GM06990 (cell line): ENCODE data around the gene AGAP9.
"Not testable (repeated sequence)": the region's sequence is repeated elsewhere in the genome, so short reads cannot be mapped to it uniquely, and the experiment has no call there.

Experiments
- DNase-seq: peaks from one replicate; pipeline ENCODE4 v3.0.0-alpha.2; 2011; ENCODE audit not compliant: insufficient read length; ENCODE audit errors: extremely low read depth
- H3K27me3 ChIP-seq: replicated peaks from 2 replicates; pipeline ENCODE4 v1.6.0; 2011; ENCODE audit warnings: low read length; ENCODE audit not compliant: control insufficient read depth, insufficient read depth
- H3K36me3 ChIP-seq: 2 replicates; pipeline ENCODE4 v1.5.1; 2011; ENCODE audit warnings: low read length; ENCODE audit not compliant: control insufficient read depth, insufficient read depth
- H3K4me3 ChIP-seq: replicated peaks from 2 replicates; pipeline ENCODE4 v1.5.1; 2011; ENCODE audit warnings: low read depth, mild to moderate bottlenecking, control low read depth, low read length
- TF ChIP-seq, protein P1 (sequence below): IDR thresholded peaks from 2 replicates; pipeline ENCODE4 v1.5.1; 2011; ENCODE audit warnings: low read length, control low read depth, mild to moderate bottlenecking, inconsistent platforms; ENCODE audit not compliant: insufficient read depth, poor library complexity, severe bottlenecking

Gene AGAP9

DNA sequence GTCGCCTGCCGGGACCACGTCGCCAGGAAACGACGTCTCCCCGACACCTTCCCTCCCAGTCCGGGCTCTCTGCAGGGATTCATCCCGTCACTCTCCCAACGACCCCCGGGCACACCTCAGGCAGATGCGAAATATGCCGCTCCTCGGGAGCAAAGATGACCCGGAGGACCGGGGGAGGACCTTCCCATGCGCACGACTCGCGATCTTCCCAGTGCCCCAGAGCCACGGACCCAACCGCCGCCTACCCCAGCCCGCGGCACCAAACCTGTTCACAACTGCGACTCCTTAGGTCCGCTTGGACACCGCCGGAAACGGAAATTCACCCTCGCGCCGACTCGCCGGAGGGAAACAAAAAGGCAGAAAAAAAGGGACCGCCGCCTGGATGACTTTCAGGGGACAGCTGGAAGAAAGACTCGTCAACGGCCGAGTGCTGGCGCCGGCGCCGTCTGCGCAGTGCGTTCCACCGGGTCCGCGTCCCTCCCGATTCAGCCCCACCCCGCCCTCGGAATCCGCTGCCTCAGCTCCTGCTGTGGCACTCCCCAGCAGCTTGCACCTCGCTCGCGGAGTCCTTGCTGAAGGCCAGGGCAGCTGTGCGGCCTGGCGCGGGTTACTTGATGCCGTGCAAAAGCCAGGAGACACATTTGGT lies 29.9 kb upstream of the AGAP9 start:
- H3K4me3 ChIP-seq: peak overlapping the region; percentile 80
- H3K36me3 ChIP-seq, H3K27me3 ChIP-seq: not testable (repeated sequence)
- DNase-seq: peak; percentile 82

DNA sequence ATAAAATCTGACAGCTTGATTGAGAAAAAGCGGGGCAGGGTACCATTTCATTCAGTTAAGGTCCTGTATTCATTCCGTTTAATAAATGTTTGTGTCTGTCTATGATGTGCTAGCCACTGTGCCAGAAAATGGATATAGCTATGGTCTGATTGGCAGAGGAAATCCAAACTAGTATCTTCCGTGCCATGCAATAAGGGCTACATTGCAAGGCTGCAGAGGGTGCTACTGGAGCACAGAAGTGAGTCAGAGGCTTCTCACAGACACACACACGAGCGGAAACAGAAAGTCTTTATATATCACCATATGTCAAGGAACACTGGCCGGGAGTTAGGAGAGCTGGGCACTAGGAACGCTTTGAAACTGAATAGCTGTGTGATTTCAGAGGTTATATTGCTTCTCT lies 29.3 kb upstream of the AGAP9 start:
- peak overlapping the region; percentile 80 for H3K4me3 ChIP-seq
- DNase-seq, H3K36me3 ChIP-seq, H3K27me3 ChIP-seq: not testable (repeated sequence)
- TF ChIP-seq, protein P1, sequence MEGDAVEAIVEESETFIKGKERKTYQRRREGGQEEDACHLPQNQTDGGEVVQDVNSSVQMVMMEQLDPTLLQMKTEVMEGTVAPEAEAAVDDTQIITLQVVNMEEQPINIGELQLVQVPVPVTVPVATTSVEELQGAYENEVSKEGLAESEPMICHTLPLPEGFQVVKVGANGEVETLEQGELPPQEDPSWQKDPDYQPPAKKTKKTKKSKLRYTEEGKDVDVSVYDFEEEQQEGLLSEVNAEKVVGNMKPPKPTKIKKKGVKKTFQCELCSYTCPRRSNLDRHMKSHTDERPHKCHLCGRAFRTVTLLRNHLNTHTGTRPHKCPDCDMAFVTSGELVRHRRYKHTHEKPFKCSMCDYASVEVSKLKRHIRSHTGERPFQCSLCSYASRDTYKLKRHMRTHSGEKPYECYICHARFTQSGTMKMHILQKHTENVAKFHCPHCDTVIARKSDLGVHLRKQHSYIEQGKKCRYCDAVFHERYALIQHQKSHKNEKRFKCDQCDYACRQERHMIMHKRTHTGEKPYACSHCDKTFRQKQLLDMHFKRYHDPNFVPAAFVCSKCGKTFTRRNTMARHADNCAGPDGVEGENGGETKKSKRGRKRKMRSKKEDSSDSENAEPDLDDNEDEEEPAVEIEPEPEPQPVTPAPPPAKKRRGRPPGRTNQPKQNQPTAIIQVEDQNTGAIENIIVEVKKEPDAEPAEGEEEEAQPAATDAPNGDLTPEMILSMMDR: peak; percentile 10

DNA sequence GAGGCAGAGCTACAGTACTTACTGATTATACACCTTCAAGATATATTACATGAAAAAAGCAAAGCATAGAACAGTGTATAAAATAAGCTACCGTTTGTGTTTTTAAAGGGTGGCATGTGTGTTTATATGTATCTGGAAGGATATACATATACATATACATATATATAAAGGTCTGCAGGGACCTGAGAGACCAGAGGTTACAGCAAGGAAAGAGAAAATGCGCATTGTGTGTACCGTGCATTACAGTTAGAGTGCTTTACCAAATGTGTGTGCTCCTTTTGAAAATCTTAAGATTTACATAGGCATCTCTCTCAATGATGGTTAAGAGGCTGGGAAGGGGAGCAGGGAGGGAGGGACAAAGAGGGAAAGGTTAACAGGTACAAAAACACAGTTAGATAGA lies 23.8 kb upstream of the AGAP9 start:
- not testable (repeated sequence) for H3K36me3 ChIP-seq, DNase-seq

DNA sequence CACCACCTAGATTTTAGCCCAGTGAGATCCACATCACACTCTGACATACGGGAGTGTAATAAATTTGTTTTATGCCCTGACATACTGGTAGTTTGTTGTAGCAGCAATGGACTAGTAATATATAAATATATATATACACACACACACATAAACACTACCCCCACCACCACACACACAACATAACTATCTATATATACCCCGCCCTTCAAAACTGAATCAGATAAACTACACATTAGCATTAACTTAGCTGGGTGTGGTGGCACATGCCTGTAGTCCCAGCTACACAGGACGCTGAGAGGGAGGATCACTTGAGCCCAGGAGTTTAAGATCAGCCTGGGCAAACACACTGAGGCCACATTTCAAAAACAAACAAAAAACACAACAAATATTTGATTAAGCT lies 13.0 kb upstream of the AGAP9 start:
- not testable (repeated sequence) for DNase-seq, H3K4me3 ChIP-seq, H3K27me3 ChIP-seq, H3K36me3 ChIP-seq

More for the DNA sequence above, 23.8 kb upstream of the AGAP9 start:
- H3K4me3 ChIP-seq, H3K27me3 ChIP-seq: not testable (repeated sequence)

DNA sequence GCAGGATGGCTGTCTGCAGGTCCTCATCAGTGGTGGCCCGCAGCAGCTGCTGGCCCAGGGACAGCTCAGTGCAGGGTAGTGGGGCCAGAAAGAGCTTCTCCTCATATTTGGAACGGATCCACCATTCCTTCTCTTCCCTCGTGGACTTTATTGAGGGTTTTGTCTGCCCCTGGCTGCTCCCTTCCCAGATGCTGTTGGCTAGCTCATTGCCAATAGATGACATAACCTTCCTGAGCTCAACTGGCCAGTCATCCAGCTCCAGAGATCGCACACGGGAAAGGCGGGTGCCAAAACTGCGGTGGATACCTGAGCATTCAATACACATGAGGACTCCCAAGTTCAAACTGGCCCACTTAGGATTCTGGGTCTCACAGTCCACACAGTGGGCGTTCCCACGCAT lies 21.1 kb downstream of the AGAP9 start:
- H3K4me3 ChIP-seq, DNase-seq, H3K36me3 ChIP-seq, H3K27me3 ChIP-seq: not testable (repeated sequence)

DNA sequence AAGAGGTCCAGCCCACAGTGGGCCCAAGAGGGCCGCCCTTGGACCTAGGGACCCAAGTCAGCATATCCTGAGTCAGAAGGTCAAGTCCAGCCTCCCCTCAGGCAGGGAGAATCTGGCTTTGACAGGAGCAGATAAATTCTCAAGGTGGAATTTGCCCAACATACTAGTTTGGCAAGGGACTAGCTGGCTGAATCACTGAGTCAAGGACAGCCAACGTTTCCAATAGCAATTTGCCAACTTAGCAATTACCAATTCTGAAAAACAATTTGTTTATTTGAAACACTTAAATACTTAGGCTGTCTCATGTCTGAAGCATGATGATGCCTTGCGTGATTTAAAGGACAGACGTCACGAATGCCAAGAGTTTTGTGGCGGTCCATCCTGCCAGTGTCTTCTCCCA lies 29.2 kb downstream of the AGAP9 start:
- not testable (repeated sequence) for H3K4me3 ChIP-seq, H3K36me3 ChIP-seq, H3K27me3 ChIP-seq, DNase-seq

DNA sequence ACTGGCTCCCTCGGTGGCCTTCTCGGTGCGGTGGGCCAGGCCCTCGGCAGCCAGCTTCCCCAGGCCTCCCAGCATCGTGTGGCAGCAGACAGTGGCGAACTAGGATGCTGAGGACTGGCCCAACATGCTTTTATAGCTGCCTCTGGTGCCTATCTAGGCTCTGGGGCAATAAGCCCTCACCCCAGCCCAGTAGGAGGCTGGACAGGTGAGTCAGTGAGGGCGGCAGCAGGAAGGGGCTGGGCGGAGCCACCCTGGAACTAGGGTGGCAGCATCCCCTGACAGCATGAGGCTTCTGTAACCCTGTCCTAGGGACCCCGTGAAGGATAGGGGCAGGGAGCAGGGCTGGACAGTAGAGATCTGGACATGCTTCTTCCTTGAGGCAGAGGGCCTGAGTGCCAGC lies 31.8 kb downstream of the AGAP9 start, which contains the start of gene FAM25G:
FAM25G (minus strand) TSS at position 101 of the 400 bp plus-strand sequence; CDS start at position 75, 26 bp downstream.
- not testable (repeated sequence) for H3K27me3 ChIP-seq, DNase-seq, H3K4me3 ChIP-seq, H3K36me3 ChIP-seq

DNA sequence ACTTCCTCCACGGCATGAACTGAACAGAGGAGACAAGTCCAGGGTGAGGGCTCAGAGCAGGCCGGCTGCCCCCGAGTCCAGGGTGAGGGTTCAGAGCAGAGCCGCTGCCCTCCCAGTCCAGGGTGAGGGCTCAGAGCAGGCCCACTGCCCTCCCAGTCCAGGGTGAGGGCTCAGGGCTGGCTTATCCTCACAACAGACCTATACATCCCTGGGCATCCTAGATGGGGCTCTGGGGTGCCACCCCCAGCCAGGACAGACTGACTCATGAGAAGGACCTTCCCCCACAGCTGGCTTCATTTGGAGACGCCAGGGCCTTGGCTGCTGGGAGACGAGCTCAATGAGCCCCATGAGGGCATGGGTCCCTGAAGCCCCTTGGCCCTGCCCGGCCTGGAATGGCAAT lies 33.8 kb downstream of the AGAP9 start:
- not testable (repeated sequence) for H3K27me3 ChIP-seq, H3K36me3 ChIP-seq, DNase-seq, H3K4me3 ChIP-seq

DNA sequence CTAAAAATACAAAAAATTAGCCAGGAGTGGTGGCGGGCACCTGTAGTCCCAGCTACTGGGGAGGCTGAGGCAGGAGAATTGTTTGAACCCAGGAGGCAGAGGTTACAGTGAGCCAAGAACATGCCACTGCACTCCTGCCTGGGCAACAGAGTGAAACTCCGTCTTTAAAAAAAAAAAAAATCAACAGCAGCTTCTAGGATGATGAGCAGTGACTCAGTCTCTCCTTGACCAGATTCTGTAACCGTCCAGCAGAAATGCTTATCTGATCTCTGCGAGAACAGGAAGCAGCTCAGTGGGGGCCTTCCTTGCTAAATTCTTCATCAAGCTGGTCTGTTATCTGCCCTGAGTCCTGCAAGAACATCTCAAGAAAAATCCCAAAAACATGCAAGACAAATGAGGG lies 37.5 kb downstream of the AGAP9 start:
- not testable (repeated sequence) for H3K27me3 ChIP-seq, H3K36me3 ChIP-seq, DNase-seq, H3K4me3 ChIP-seq

DNA sequence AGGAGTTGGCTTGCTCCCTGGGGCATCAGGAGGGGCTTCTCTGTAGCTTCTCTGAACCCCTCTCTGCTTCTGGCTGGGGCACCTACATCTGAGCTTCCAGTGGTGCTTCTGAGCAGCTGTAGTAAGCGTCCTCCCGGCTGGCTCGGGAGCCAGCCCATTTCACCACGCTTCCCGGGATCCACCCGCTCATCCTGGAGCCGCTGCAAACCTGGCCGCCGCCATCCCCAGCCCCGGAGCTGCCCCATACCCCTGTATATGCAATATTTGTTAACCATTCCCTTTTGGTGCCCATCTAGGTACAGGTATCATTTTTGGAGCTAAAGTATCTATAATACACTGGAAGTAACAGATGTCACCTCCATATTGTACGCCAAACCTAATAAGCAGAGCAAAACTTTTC lies 38.7 kb downstream of the AGAP9 start:
- not testable (repeated sequence) for DNase-seq, H3K36me3 ChIP-seq, H3K27me3 ChIP-seq, H3K4me3 ChIP-seq

DNA sequence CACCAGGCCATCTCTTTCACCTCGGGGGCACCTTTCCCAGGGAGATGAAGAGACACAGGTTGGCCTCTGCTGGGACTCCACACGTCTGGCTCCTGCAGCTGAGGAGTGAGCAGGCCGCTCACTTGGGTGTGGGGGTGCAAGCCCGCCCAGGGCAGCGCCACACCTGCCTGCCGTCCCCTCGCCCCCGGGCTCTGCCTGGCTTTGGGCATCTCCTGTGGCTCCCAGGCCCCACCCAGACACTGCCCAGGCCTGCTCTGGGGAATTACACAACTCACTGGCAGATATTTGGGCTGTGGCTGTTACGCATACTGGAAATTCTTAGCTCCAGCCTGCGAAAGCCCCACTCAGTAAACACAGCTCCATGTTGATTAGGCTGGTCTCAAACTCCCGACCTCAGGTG lies 39.5 kb downstream of the AGAP9 start, which contains the start of gene ANXA8:
ANXA8 (minus strand) TSS at position 193 of the 400 bp plus-strand sequence; CDS start at position 11, 182 bp downstream.
- DNase-seq, H3K27me3 ChIP-seq, H3K36me3 ChIP-seq, H3K4me3 ChIP-seq: not testable (repeated sequence)

DNA sequence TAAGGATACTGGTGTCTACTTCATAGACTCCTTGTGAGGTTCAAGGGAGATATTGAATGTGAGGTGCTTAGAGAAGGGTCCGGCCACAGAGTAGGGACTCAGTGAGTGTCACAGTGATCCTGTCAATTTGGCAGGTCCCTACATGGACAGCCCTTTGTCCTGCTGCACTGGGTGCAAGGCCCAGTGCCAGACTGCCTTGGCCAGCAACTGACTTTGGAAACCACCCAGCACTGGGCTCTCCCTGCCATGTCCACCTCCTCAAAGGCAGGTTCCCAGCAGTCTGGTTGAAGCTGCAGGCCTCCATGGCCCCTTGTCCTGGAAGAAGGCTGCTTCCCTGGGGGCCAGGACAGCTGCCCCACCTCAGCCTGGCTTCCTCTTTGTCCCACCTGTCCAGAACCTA lies 41.1 kb downstream of the AGAP9 start:
- not testable (repeated sequence) for H3K27me3 ChIP-seq, H3K4me3 ChIP-seq, H3K36me3 ChIP-seq, DNase-seq

DNA sequence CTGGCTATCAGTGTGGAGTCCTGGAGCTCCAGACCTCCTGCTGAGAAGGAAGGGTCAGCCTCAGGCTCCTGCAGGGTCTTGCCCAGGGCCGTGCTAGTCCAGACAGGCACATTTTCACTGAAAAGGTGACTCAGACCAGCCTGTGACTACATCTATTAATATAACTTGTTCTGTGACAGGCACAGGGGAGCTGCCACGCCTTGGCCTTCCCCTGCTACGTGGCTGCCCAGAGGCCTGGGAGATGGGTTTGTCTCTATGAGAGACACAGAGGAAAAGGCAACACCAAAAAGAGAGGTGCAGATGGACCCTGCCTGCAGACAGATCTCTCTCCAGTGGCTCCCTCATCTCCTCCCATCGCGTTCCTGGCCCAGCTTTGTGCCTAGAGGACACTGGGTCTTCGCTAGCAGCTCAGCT lies 41.7 kb downstream of the AGAP9 start:
- not testable (repeated sequence) for H3K27me3 ChIP-seq, DNase-seq

More for the DNA sequence above, 41.7 kb downstream of the AGAP9 start:
- not testable (repeated sequence) for H3K36me3 ChIP-seq, H3K4me3 ChIP-seq
